AG20443 (cell line): Measurements from ENCODE around the gene UBE2F.

Source experiments
- DNase-seq: peaks from one replicate; pipeline ENCODE4 v3.0.0; 2012; ENCODE audit warnings: low spot score, mixed read lengths

Gene UBE2F

GRCh38 chr2:237966565-237967462, at the start of gene UBE2F:
Gene UBE2F, plus strand, starts transcription at chr2:237967014. Its CDS starts 6,094 bp downstream, at chr2:237973108.
- peak; percentile 99 for DNase-seq

- DNase-seq: no peak
These were observed 49.0 kb upstream of the UBE2F start for GRCh38 chr2:237917696-237918374.

DNA sequence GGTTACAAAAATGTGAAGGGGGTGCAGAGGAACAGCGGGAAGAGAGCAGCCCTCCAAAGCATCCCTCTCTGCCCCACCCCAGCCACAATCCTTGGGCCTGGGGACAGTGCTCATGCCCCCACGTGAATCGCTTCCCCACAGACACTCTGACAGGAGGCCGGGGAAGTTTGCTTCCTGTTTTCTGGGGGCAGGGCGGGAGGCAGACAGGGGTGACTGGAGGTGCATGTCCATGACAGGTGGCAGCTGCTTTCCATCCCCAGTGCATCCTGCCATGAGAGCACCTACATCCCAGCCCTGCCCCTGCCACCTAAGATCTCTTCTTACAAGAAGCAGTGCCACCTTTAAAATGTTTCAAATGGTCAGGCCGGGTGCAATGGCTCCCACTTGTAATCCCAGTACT, 47.2 kb upstream of the UBE2F start:
- no peak for DNase-seq

- DNase-seq: peak; percentile 74
These were observed 46.1 kb upstream of the UBE2F start for GRCh38 chr2:237920673-237921072.

DNA sequence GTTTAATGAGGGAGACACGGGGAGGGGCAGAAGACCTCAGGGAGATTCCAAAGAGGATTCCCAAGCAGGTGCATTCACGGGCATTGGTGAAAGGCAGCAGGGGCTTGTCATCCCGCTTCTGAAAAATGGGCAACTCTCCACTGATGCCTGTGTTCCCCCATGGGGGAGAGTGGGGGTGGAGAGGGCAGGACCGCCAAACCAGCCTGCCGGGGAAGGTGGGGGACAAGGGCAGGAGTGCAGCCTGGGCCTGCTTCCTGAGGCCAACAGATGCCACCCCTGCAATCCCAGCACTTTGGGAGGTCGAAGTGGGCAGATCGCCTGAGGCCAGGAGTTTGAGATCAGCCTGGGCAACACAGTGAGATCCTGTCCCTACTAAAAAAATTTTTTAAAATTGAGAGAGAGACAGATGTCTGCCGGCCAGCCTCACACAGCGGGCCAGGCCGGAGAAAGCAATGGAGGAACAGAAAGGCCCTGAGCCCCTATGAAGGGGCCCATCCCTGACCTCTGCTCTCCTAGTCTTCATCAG, 44.8 kb upstream of the UBE2F start:
- no peak for DNase-seq

DNA sequence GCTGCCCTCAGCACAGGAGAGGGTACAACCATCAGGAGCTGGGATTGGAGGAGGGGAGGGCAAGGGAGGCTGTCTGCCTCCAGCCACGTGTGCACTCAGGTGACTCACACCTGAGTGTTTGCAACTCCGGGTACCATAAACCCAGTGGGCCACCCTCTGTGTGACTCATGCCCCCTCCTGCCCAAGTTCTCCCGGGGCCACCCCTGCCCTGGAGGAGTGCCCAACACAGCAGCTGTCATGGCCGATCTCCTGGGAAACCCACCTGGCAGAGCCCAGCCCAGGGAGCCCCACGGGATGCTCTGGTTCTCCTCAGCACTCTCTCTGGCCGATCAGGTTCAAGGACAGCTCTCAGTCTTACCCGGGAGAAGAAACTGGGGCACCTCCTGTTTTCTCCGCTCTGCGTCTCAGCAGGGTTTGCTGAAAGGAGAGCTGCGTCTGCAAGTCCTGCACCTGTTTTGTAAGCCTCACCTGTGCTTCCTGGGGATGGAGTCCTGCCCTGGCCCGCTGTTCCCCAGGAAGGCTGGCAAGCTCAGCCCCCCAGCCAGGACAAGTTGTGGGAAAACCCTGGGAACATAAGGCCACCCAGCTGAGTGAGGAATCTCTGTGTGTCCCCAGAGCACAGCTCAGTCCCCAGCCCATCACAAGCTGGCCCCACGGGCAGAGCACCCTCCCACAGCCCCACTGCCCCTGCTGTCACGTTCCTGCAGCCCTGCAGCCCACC, 44.0 kb upstream of the UBE2F start:
- DNase-seq: no peak

DNA sequence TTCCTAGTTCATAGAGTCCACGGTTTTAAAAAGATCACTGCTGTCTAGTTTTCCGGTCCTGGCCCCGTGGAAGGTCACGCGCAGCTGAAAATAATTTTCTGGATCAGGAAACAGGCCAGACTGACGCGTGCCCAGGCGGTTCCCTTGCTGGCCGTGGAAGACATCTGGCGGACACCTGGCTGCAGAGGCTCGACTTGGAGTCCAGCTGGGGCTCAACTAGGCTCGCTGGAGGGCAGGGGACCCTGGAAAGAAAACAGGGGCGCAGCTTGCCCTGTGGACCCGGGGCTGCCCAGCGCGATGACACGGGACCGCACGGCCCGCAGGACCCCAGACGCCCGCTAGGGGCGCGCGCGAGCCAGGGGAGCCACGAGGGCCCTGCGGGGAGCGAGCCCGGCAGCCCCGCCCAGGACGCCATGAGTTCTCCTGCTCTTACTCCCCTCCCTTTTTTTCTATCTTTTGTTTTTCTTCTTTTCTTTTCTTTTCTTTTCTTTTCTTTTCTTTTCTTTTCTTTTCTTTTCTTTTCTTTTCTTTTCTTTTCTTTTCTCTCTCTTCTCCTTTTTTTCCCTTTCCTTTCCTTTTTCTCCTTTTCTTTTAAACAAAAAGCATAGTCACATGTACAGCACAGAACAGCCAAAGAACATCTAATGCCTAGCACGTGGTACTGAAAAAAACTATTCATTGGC, 43.2 kb upstream of the UBE2F start:
- DNase-seq: peak; percentile 95

DNA sequence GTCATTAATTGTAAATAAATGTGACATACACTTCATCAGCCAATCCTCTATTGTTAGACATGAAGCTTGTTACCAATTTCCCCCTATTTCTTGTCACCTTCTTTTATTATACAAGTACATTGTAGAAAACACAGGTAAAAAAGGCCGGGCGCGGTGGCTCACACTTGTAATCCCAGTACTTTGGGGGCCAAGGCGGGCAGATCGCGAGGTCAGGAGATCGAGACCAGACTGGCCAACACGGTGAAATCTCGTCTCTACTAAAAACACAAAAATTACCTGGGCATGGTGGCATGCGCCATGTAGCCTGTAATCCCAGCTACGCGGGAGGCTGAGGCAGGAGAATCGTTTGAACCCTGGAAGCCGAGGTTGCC, 42.7 kb upstream of the UBE2F start:
- DNase-seq: no peak

DNA sequence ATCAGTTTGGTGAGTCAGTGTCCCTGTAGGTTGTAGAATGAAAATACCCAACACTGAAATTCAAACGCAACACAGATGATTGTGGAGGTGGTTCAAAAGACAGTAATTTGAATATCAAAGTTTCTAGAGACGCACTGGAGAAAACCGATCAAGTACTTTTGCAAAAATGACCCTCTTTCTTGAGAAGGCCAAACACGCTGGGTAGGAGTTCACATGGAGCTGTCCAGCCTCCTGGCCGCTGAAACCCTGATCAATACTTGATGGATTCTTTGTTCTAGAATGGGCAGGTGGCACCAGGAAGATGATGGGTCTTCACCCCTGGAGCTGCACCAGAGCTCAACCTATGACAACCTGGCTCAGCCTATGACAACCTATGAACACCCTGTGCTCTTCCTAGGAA, 39.7 kb upstream of the UBE2F start:
- no peak for DNase-seq

GRCh38 chr2:237927986-237928385, 38.8 kb upstream of the UBE2F start:
- no peak for DNase-seq

- no peak for DNase-seq
These were observed 36.8 kb upstream of the UBE2F start for GRCh38 chr2:237929979-237930378.

GRCh38 chr2:237931205-237931721, 35.6 kb upstream of the UBE2F start:
- peak; percentile 50 for DNase-seq

DNA sequence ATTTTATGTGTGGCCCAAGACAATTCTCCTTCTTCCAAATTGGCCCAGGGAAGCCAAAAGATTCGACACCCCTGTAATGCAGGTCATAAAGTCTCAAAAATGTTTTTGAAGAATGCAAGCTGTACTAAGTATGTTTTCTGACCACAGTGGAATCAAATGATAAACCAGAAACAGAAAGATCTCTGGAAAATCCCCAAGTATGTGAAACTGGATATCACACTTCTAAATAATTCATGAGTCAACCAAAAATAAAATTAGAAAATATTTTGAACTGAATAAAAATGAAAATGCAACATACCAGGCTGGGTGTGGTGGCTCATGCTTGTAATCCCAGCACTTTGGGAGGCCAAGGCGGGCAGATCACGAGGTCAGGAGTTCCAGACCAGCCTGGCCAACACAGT, 34.1 kb upstream of the UBE2F start:
- peak; percentile 39 for DNase-seq

DNA sequence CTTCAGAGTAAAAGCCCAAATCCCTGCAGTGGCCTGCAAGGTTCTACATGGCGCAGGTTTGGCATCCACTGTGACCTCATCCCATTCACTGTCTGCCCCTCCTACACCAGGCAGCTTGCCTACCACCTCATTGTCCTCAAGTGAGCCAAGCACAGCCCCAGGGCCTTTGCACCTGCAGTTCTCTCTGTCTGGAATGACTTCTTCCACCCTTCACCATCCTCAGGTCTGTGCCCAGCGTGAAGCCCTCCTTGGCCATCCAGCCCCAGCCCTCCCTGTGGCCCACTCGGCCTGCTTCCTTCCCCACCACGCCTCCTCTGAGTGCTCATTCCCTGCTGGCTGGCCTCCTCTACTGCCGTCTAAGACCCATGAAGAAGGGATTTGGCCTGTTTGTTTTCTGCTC, 32.6 kb upstream of the UBE2F start:
- DNase-seq: no peak

- DNase-seq: no peak
These were observed 30.9 kb upstream of the UBE2F start for GRCh38 chr2:237935740-237936452.

- DNase-seq: no peak
These were observed 27.6 kb upstream of the UBE2F start for GRCh38 chr2:237939251-237939650.

DNA sequence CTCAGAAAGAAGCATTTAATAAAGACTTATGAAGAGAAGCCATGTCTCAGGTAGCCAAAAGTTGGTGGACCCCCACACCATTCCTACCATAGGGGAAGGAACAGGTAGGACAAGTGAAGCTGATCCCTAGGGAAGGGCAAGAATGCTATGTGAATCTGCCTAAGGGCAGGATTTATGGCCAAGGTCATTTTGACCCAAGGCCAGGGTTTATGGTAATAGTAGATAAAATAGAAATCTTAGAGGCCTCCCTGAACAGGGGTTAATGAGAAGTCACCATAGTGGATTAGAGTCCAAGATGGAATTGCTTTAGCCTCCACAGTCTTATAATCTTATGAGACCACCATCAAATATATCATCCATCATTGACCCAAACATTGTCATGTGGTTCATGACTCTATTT, 26.0 kb upstream of the UBE2F start:
- no peak for DNase-seq

- no peak for DNase-seq
These were observed 25.6 kb upstream of the UBE2F start for GRCh38 chr2:237941239-237941638.

DNA sequence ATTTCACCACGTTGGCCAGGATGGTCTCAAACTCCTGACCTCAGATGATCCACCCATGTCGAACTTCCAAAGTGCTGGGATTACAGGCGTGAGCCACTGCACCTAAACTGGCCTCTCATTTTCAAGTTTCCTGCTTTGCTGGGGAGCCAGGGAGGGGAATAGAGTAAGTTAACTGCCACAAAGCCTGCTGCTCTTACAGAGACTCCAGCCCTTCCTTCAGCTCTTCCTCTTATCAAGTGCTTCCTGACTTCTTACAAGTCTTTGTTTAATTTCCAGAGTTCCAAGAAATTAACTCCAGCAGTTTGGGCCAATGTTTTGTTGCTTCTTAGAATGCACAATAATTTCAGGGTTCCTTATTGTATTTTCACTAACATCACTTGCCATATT, 24.3 kb upstream of the UBE2F start:
- DNase-seq: no peak

DNA sequence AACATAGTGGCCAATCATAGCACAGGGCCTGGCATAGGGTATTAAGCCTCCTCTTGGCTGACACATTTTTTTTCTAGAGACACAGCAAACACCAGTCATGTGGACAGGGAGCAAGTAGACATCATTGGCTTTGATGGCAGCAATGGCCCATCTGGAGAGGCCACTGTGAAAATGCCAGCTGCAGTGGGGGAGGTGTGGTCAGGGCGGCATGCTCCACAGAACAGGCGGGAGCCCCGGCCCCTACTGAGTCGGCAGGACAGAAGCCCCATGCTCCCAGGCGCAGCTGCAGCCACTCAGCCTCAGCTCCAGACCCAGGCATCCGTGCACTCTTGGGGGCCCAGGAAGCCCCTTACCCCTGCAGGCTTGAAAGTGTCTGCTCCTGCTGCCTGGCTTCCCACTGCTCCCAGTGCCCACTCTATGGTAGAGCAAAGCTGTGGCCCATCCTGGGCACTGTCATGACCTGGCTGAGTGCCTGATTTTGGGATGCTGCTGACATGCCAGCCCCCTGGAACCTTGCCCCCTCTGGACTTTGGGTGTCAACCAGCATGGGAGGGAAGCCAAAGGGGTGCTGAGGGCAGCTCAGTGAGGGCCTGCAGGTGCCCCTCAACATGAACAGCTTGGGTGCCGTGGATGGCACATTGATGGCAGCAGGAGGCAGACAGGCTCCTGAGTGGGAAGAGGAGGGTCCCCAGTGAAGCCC, 23.3 kb upstream of the UBE2F start:
- no peak for DNase-seq
